Measurements from ENCODE around the gene KLF14. TPM values are rescaled to one million over a fixed set of nuclear protein-coding genes. Genes with fewer than 3 reads are reported as not detected.

KLF14 gene
- total and polyA plus RNA-seq, 9 of the 15 experiments (the other 6 are each of a cell fraction or from before 2014, with no cell fraction given), result 0.03 TPM; not detected in 8

GRCh38 chr7:130734815-130735716 is 1.1 kb upstream of the KLF14 start (continued):
- TF ChIP-seq, protein P1, sequence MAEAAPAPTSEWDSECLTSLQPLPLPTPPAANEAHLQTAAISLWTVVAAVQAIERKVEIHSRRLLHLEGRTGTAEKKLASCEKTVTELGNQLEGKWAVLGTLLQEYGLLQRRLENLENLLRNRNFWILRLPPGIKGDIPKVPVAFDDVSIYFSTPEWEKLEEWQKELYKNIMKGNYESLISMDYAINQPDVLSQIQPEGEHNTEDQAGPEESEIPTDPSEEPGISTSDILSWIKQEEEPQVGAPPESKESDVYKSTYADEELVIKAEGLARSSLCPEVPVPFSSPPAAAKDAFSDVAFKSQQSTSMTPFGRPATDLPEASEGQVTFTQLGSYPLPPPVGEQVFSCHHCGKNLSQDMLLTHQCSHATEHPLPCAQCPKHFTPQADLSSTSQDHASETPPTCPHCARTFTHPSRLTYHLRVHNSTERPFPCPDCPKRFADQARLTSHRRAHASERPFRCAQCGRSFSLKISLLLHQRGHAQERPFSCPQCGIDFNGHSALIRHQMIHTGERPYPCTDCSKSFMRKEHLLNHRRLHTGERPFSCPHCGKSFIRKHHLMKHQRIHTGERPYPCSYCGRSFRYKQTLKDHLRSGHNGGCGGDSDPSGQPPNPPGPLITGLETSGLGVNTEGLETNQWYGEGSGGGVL (CRISPR knock-in tag; IDR thresholded peaks at IDR 0.05), result no peak
- TF ChIP-seq MCM7 (IDR thresholded peaks at IDR 0.05), result no peak
- TF ChIP-seq CBX8 (IDR thresholded peaks at IDR 0.05; ENCODE audit: borderline replicate concordance, extremely low read depth, low read depth, low read length, poor library complexity, severe bottlenecking), result peak; percentile 100
- no peak for TF ChIP-seq KLF10 (CRISPR knock-in tag; IDR thresholded peaks at IDR 0.05)
- TF ChIP-seq ZNF12 (CRISPR knock-in tag; IDR thresholded peaks at IDR 0.05), result no peak
- no peak for TF ChIP-seq BHLHE40 (IDR thresholded peaks at IDR 0.05; ENCODE audit: low read length)
- no peak for TF ChIP-seq IRF1 (CRISPR knock-in tag; IDR thresholded peaks at IDR 0.05; ENCODE audit: borderline replicate concordance)
- TF ChIP-seq BMI1 (IDR thresholded peaks at IDR 0.05; ENCODE audit: low read length), result peak; percentile 73
- peak in 1 of 2 experiments; percentile 80; a peak in 1 of 4 replicates for TF ChIP-seq ZNF318 (IDR thresholded peaks at IDR 0.05; ENCODE audit: borderline replicate concordance in 1 of 2, low read depth in 1 of 2)
- no peak for TF ChIP-seq OTX1 (CRISPR knock-in tag; IDR thresholded peaks at IDR 0.05)
- TF ChIP-seq CCNT2 (IDR thresholded peaks at IDR 0.05; ENCODE audit: borderline replicate concordance, extremely low read depth, insufficient read length, low read depth, low read length), result no peak
